H1 (cell line): ENCODE results near the gene R3HCC1L. TPM values are rescaled to one million over a fixed set of nuclear protein-coding genes. Genes with fewer than 3 reads are reported as not detected.

Experiments used
- CTCF ChIA-PET: fragments of 300-600 bp; sonication (Branson Sonifier 250); formaldehyde crosslinking; loops from one replicate; lab custom pipeline; 2021; ENCODE audit not compliant: partially characterized antibody; lab: Charles Lee
- POLR2A ChIA-PET: fragments of 300-600 bp; sonication (Branson Sonifier 250); formaldehyde crosslinking; loops from one replicate; lab custom pipeline; 2021; ENCODE audit warnings: inconsistent platforms; ENCODE audit not compliant: partially characterized antibody; lab: Charles Lee
- DNase-seq, 2 experiments: peaks; one replicate each; pipeline versions ENCODE4 v3.0.0 to v3.0.0-alpha.2; 2010 to 2022; ENCODE audit warnings: low spot score in 2 of 2, low read depth in 1 of 2, mixed read lengths in 1 of 2
- FAIRE-seq: peaks from 2 replicates; lab custom pipeline; 2011; peaks lifted over from hg19 to GRCh38; lab: Jason Lieb, UNC
- H2AFZ ChIP-seq: 2 replicates; pipeline ENCODE4 v1.8.1; 2012; ENCODE audit warnings: low read length, inconsistent platforms
- H2AK5ac ChIP-seq: 2 replicates; pipeline ENCODE4 v1.6.1; 2013; ENCODE audit warnings: low read depth, low read length
- H2BK120ac ChIP-seq: replicated peaks from 2 replicates; pipeline ENCODE3; 2013; ENCODE audit warnings: low read depth, low read length, inconsistent platforms
- H2BK12ac ChIP-seq: 2 replicates; pipeline ENCODE4 v1.6.1; 2013; ENCODE audit warnings: low read depth, low read length
- H2BK15ac ChIP-seq: 2 replicates; pipeline ENCODE4 v1.6.1; 2013; ENCODE audit warnings: low read length
- H2BK20ac ChIP-seq: 2 replicates; pipeline ENCODE4 v1.6.1; 2013; ENCODE audit warnings: low read length
- H2BK5ac ChIP-seq: 2 replicates; pipeline ENCODE4 v1.6.1; 2013; ENCODE audit warnings: low read depth, low read length
- H3K14ac ChIP-seq: 2 replicates; pipeline ENCODE4 v1.6.1; 2013; ENCODE audit warnings: inconsistent platforms; ENCODE audit not compliant: insufficient read length
- H3K18ac ChIP-seq: 2 replicates; pipeline ENCODE4 v1.6.1; 2013; ENCODE audit warnings: low read length; ENCODE audit errors: extremely low read depth
- H3K23ac ChIP-seq: 2 replicates; pipeline ENCODE4 v1.6.1; 2013; ENCODE audit warnings: inconsistent platforms; ENCODE audit not compliant: insufficient read length
- H3K23me2 ChIP-seq: 2 replicates; pipeline ENCODE4 v1.6.1; 2013; ENCODE audit warnings: low read depth, low read length
- H3K27ac ChIP-seq: 2 replicates; pipeline ENCODE4 v1.6.1; 2011; ENCODE audit warnings: low read depth, low read length, inconsistent platforms
- H3K27me3 ChIP-seq, 4 experiments: replicated peaks in 1 of 4; 1 replicate in 1 of 4; 2 replicates in 3 of 4; pipeline versions ENCODE4 v1.6.1 to v1.8.1; 2011 to 2013; ENCODE audit warnings: low read length in 3 of 4, mild to moderate bottlenecking in 3 of 4, inconsistent platforms in 2 of 4, mixed read lengths in 2 of 4, moderate library complexity in 1 of 4; ENCODE audit not compliant: control insufficient read depth in 3 of 4, insufficient read depth in 3 of 4; ENCODE audit errors: extremely low read depth in 1 of 4
- H3K36me3 ChIP-seq, 4 experiments: 2 replicates each; pipeline versions ENCODE4 v1.6.1 to v1.8.1; 2011 to 2013; ENCODE audit warnings: mild to moderate bottlenecking in 4 of 4, low read length in 3 of 4, moderate library complexity in 2 of 4, control low read depth in 1 of 4, inconsistent platforms in 1 of 4; ENCODE audit not compliant: insufficient read depth in 4 of 4, control insufficient read depth in 2 of 4
- H3K4ac ChIP-seq: replicated peaks from 2 replicates; pipeline ENCODE3; 2013; ENCODE audit warnings: low read length, low read depth, mixed read lengths, inconsistent platforms; ENCODE audit not compliant: insufficient read length
- H3K4me1 ChIP-seq, 4 experiments: replicated peaks in 1 of 4; 1 replicate in 1 of 4; 2 replicates in 3 of 4; pipeline versions ENCODE4 v1.6.1 to v1.8.1; 2011 to 2013; ENCODE audit warnings: low read length in 3 of 4, inconsistent platforms in 2 of 4, mixed read lengths in 1 of 4; ENCODE audit not compliant: insufficient read depth in 4 of 4, control insufficient read depth in 3 of 4
- H3K4me2 ChIP-seq, 2 experiments: 2 replicates each; pipeline versions ENCODE4 v1.6.1 to v1.8.1; 2011 to 2013; ENCODE audit warnings: low read depth in 2 of 2, low read length in 2 of 2, control low read depth in 1 of 2, inconsistent platforms in 1 of 2, mild to moderate bottlenecking in 1 of 2; ENCODE audit not compliant: insufficient read depth in 1 of 2
- H3K4me3 ChIP-seq, 4 experiments: fragments of 200-600, 300-600 bp in 1 of 4; sonication (generic), shearing (Covaris generic), sonication (Bioruptor Twin) in 1 of 4; 2 replicates each; pipeline versions ENCODE4 v1.5.1 to v1.8.1; 2011 to 2016; ENCODE audit warnings: low read length in 4 of 4, low read depth in 3 of 4, control low read depth in 2 of 4, inconsistent platforms in 2 of 4, mild to moderate bottlenecking in 2 of 4, mixed read lengths in 1 of 4, moderate library complexity in 1 of 4; ENCODE audit not compliant: insufficient read depth in 2 of 4; ENCODE audit errors: extremely low read depth in 1 of 4
- H3K56ac ChIP-seq: replicated peaks from 2 replicates; pipeline ENCODE3; 2013; ENCODE audit warnings: low read depth, mild to moderate bottlenecking, mixed read lengths, low read length, inconsistent platforms; ENCODE audit not compliant: insufficient read length
- H3K79me1 ChIP-seq: 2 replicates; pipeline ENCODE4 v1.6.1; 2013; ENCODE audit warnings: low read depth, low read length, control low read depth
- H3K79me2 ChIP-seq, 2 experiments: 2 replicates each; pipeline versions ENCODE4 v1.6.1 to v1.8.1; 2012 to 2013; ENCODE audit warnings: low read length in 2 of 2, mild to moderate bottlenecking in 2 of 2, inconsistent platforms in 1 of 2; ENCODE audit not compliant: insufficient read depth in 2 of 2, control insufficient read depth in 1 of 2
- H3K9ac ChIP-seq, 4 experiments: replicated peaks in 1 of 4; 1 replicate in 1 of 4; 2 replicates in 3 of 4; pipeline versions ENCODE4 v1.6.1 to v1.8.1; 2011 to 2013; ENCODE audit warnings: low read depth in 3 of 4, low read length in 3 of 4, control low read depth in 2 of 4, mild to moderate bottlenecking in 2 of 4, moderate library complexity in 2 of 4, inconsistent platforms in 1 of 4; ENCODE audit errors: extremely low read depth in 1 of 4
- H3K9me3 ChIP-seq, 2 experiments: 2 replicates each; pipeline versions ENCODE4 v1.6.1 to v1.8.1; 2012 to 2013; ENCODE audit warnings: mild to moderate bottlenecking in 2 of 2, moderate library complexity in 2 of 2, control low read depth in 1 of 2, inconsistent platforms in 1 of 2, low read depth in 1 of 2, low read length in 1 of 2, mixed read lengths in 1 of 2; ENCODE audit not compliant: insufficient read depth in 2 of 2
- H4K20me1 ChIP-seq, 2 experiments: replicated peaks in 1 of 2; 2 replicates each; pipeline versions ENCODE3 to v1.8.1; 2011 to 2013; ENCODE audit warnings: inconsistent platforms in 2 of 2, low read length in 2 of 2, mild to moderate bottlenecking in 1 of 2; ENCODE audit not compliant: insufficient read depth in 2 of 2, control insufficient read depth in 1 of 2
- H4K5ac ChIP-seq: 2 replicates; pipeline ENCODE4 v1.6.1; 2013; ENCODE audit warnings: low read length, low read depth, mixed read lengths, inconsistent platforms; ENCODE audit not compliant: insufficient read length
- H4K8ac ChIP-seq: 2 replicates; pipeline ENCODE4 v1.8.0; 2013; ENCODE audit warnings: mild to moderate bottlenecking, moderate library complexity, low read length, inconsistent platforms; ENCODE audit not compliant: insufficient read depth; ENCODE audit errors: extremely low read depth
- H4K91ac ChIP-seq: replicated peaks from 2 replicates; pipeline ENCODE3; 2013; ENCODE audit warnings: low read length, mixed read lengths, inconsistent platforms; ENCODE audit not compliant: insufficient read length
- BRCA1 ChIP-seq: IDR thresholded peaks from 2 replicates; pipeline ENCODE4 v1.6.1; 2012; ENCODE audit warnings: low read depth, low read length, improper control_type of control experiment
- CHD1 ChIP-seq: IDR thresholded peaks from 2 replicates; pipeline ENCODE4 v1.6.1; 2012; ENCODE audit warnings: low read depth, low read length, improper control_type of control experiment
- GTF2F1 ChIP-seq: IDR thresholded peaks from 2 replicates; pipeline ENCODE4 v1.6.1; 2012; ENCODE audit warnings: low read depth, low read length, improper control_type of control experiment, borderline replicate concordance
- JUN ChIP-seq: IDR thresholded peaks from 2 replicates; pipeline ENCODE4 v1.6.1; 2011; ENCODE audit warnings: low read depth, mild to moderate bottlenecking, improper control_type of control experiment, low read length
- RAD21 ChIP-seq, 2 experiments: IDR thresholded peaks in 1 of 2; conservative IDR thresholded peaks in 1 of 2; 2 replicates each; pipeline ENCODE4 v1.6.1; 2011; ENCODE audit warnings: low read depth in 2 of 2, low read length in 2 of 2, improper control_type of control experiment in 1 of 2, inconsistent platforms in 1 of 2, mild to moderate bottlenecking in 1 of 2, moderate library complexity in 1 of 2
- RFX5 ChIP-seq: IDR thresholded peaks from 2 replicates; pipeline ENCODE4 v1.6.1; 2011; ENCODE audit warnings: low read depth, low read length, improper control_type of control experiment, borderline replicate concordance
- RNF2 ChIP-seq: fragments of 200-900, 300-1000 bp; sonication (generic); IDR thresholded peaks from 2 replicates; pipeline ENCODE4 v1.7.1; 2016; ENCODE audit warnings: borderline replicate concordance, low read depth, mild to moderate bottlenecking, antibody characterized with exemption, low read length; ENCODE audit not compliant: poor library complexity, severe bottlenecking; ENCODE audit errors: missing control alignments
- SAP30 ChIP-seq: fragments of 300-600 bp; sonication (generic); IDR thresholded peaks from 2 replicates; pipeline ENCODE4 v1.7.1; 2012; ENCODE audit warnings: low read length, moderate library complexity, mild to moderate bottlenecking, inconsistent platforms; ENCODE audit not compliant: insufficient read depth, insufficient replicate concordance
- SIRT6 ChIP-seq: IDR thresholded peaks from one replicate; pipeline ENCODE4 v1.7.1; 2012; ENCODE audit warnings: low read length, inconsistent platforms
- SIX5 ChIP-seq: IDR thresholded peaks from 2 replicates; pipeline ENCODE4 v1.6.1; 2011; ENCODE audit warnings: mild to moderate bottlenecking, low read depth, low read length
- SUZ12 ChIP-seq: fragments of 200-600 bp; sonication (generic); IDR thresholded peaks from 2 replicates; pipeline ENCODE4 v1.6.1; 2012; ENCODE audit warnings: mild to moderate bottlenecking, inconsistent platforms, low read length, moderate library complexity, mixed read lengths
- TEAD4 ChIP-seq: IDR thresholded peaks from 2 replicates; pipeline ENCODE4 v1.6.1; 2012; ENCODE audit warnings: low read depth, low read length, inconsistent platforms, mixed read lengths
- WGBS, 2 experiments: shearing (Covaris generic) in 1 of 2; methylation state at CpG; one replicate each; pipeline versions ENCODE4 v1.1.6 to v1.1.7; 2013 to 2015; ENCODE audit warnings: low lambda C conversion rate in 2 of 2, mixed read lengths in 2 of 2, inconsistent platforms in 1 of 2, low coverage in 1 of 2, missing lambda C conversion rate in 1 of 2; ENCODE audit not compliant: insufficient replicate concordance in 2 of 2, insufficient coverage in 1 of 2, insufficient read length in 1 of 2; ENCODE audit errors: extremely low coverage in 1 of 2, missing lambda C conversion rate in 1 of 2; 5-methylcytosine and 5-hydroxymethylcytosine counted together
- polyA plus RNA-seq, 7 experiments: library from polyadenylated mRNA; depleted of rRNA in 3 of 7; stranded (reverse) in 5 of 7; unstranded in 2 of 7; fragments of >200 nt in 5 of 7; fragments of 200-250 nt in 2 of 7; gene quantifications; 1 replicate in 5 of 7; 2 replicates in 1 of 7; 4 replicates in 1 of 7; pipeline versions ENCODE4 v1.2.1 to v1.2.3, GENCODE V29; 2011 to 2013; ENCODE audit warnings: missing spikeins in 2 of 7, mixed read lengths in 2 of 7
- total RNA-seq: library from RNA; stranded (reverse); fragmentation: NEBNext Ultra II Directional; extraction: Animal tissue kit (Norgen Biotek cat#: 25700); gene quantifications from 2 replicates; pipeline ENCODE4 v1.2.1, GENCODE V29; 2021

The R3HCC1L gene
- total and polyA plus RNA-seq, 2 of the 8 experiments (the other 6 are each of a cell fraction or from before 2014, with no cell fraction given) = 6.9 to 13.9 TPM

DNA sequence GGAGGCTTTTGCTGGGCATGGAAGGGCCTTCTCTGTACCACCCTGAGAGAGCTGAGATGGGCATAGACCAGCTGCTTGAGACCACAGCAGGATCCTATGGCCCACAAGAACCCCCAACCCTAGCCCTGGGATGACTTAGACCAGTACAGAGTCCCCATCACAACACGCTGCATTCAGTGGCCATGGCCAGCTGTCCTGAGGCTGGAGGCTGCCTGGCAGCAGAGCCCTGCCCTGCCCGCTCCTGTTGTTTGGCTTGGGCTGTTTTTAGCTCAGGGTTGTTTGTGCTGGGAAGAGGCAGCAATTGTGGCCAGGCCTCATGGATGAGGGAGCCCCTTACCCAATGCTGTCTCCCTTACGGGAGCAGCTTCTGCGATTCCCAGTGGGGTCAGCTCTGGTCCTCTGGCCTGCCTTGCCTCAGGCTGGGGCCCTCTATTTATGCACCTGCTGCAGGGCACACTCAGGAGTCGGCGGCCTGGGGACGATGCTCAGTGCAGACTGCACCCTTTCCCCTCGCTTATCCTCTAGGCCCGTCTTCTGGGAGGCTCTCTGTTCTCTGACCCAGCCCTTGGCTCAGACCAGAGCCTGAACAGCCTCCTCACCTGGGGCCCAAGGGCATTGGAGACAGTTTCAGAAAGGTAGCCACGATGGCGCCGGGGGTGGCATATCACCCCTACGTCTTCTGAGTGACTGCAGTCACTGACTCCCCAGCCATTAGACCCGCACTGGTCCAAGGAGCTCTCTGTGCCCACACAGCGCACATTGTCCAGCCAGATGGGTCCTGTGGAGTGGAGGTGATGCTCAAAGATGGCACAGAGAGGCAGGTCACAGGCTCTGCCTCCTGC lies 127.2 kb downstream of the R3HCC1L start:
- Histone ChIP-seq H2AFZ (no peak overlapping the region), H4K91ac (no peak overlapping the region), H3K4ac (no peak overlapping the region), H3K18ac (no peak overlapping the region), H3K79me2 (no peaks in the 10 kb centered on the region), H3K9ac (no peak overlapping the region), H3K79me1 (no peaks in the 10 kb centered on the region), H3K27ac (no peak overlapping the region), H4K8ac (peak overlapping the region; percentile 72), H3K23me2 (no peaks in the 10 kb centered on the region), H3K36me3 (no peaks in the 10 kb centered on the region), H2BK120ac (no peak overlapping the region), H3K23ac (no peak overlapping the region), H4K20me1 (peaks cover 0 to 2% of the 10 kb centered on the region in 2 experiments), H2BK12ac (no peak overlapping the region), H3K4me2 (no peak overlapping the region), H2BK5ac (no peak overlapping the region), H2BK20ac (no peak overlapping the region), H3K4me3 (no peak overlapping the region), H3K9me3 (no peaks in the 10 kb centered on the region), H3K14ac (no peak overlapping the region), H4K5ac (no peak overlapping the region), H3K27me3 (no peaks in the 10 kb centered on the region), H2AK5ac (no peak overlapping the region), H2BK15ac (no peak overlapping the region), H3K56ac (no peak overlapping the region), H3K4me1 (no peaks in the 10 kb centered on the region; a peak in 1 of 7 replicates)
- WGBS, 2 experiments = 89% methylated on average over 15 of the region's 15 CpGs; no CpG with 5 or more reads in 1 of the 2 experiments
- no peak for DNase-seq
- CTCF ChIA-PET = interaction anchor here (0.5 to 8.3 kb wide), 22 partner anchors 9 to 217 kb away, joined by 3 to 117 read pairs (median 8); no protein-coding TSS in a partner anchor
- FAIRE-seq = no peak
- POLR2A ChIA-PET = interaction anchor here (1.4 to 2.0 kb wide), 2 partner anchors 9 to 48 kb away, joined by 3 to 6 read pairs; no protein-coding TSS in a partner anchor
- TF ChIP-seq SIX5 (no peak), RNF2 (no peak), SUZ12 (no peak), JUN (no peak), RAD21 (IDR thresholded peaks at IDR 0.05 in 1 of 2, conservative IDR thresholded peaks at IDR 0.05 in 1 of 2; ENCODE audit: low read depth in 2 of 2, low read length in 2 of 2) (no peak), SAP30 (no peak), SIRT6 (no peak), RFX5 (no peak), TEAD4 (no peak), GTF2F1 (no peak), CHD1 (no peak), BRCA1 (no peak)
